Measurements from ENCODE around the gene NSMCE3.

The NSMCE3 gene

GRCh38 chr15:29263289-29263688 lies 6.3 kb downstream of the NSMCE3 start:
- Histone ChIP-seq H3K4me2 (ENCODE audit: low read depth, low read length) (no peak overlapping the region), H3K27ac (ENCODE audit: low read length) (no peak overlapping the region), H3K4me3 (ENCODE audit: low read length) (no peak overlapping the region), H2AFZ (ENCODE audit: low read length) (no peak overlapping the region), H3F3A (ENCODE audit: insufficient read depth, low read length) (no peaks in the 10 kb centered on the region), H3K9ac (ENCODE audit: low read length) (no peak overlapping the region), H3K4me1 (ENCODE audit: low read length) (peaks cover 5% of the 10 kb centered on the region), H3K79me2 (ENCODE audit: low read length) (peaks cover 4% of the 10 kb centered on the region; the same call in 1 of the 2 replicates), H4K20me1 (ENCODE audit: insufficient read depth, low read length) (no peaks in the 10 kb centered on the region), H3K27me3 (replicated peaks; ENCODE audit: insufficient read depth, low read length) (no peaks in the 10 kb centered on the region), H3K9me2 (replicated peaks; ENCODE audit: insufficient read depth, low read length) (no peaks in the 10 kb centered on the region), H3K9me3 (replicated peaks; ENCODE audit: insufficient read depth, low read length) (no peaks in the 10 kb centered on the region), H3K36me3 (replicated peaks; ENCODE audit: insufficient read depth, low read length) (no peaks in the 10 kb centered on the region)
- DNase-seq = no peak
- TF ChIP-seq EZH2phosphoT487 (IDR thresholded peaks at IDR 0.05; ENCODE audit: low read length) (no peak), EZH2 (optimal IDR thresholded peaks at IDR 0.05; ENCODE audit: low read depth, low read length) (no peak)

- 0 out of 2 replicates have a peak, but pooled peaks cover 1% of the 10 kb centered on the region for H3K4me1 ChIP-seq (ENCODE audit: low read length)
- no peak overlapping the region for H3K27ac ChIP-seq (ENCODE audit: low read length)
- H3K27me3 ChIP-seq (replicated peaks; ENCODE audit: insufficient read depth, low read length) = no peaks in the 10 kb centered on the region
- no peaks in the 10 kb centered on the region for H3K9me2 ChIP-seq (replicated peaks; ENCODE audit: insufficient read depth, low read length)
- TF ChIP-seq EZH2 (optimal IDR thresholded peaks at IDR 0.05; ENCODE audit: low read depth, low read length) (no peak), CTCF (IDR thresholded peaks at IDR 0.05; ENCODE audit: low read length) (no peak), EZH2phosphoT487 (IDR thresholded peaks at IDR 0.05; ENCODE audit: low read length) (no peak)
- H3K79me2 ChIP-seq (ENCODE audit: low read length) = peaks cover under 1% of the 10 kb centered on the region; the same call in 1 of the 2 replicates
- no peak overlapping the region for H3K4me2 ChIP-seq (ENCODE audit: low read depth, low read length)
- H4K20me1 ChIP-seq (ENCODE audit: insufficient read depth, low read length) = no peaks in the 10 kb centered on the region
- H3K9ac ChIP-seq (ENCODE audit: low read length) = no peak overlapping the region
- no peak overlapping the region for H2AFZ ChIP-seq (ENCODE audit: low read length)
- H3F3A ChIP-seq (ENCODE audit: insufficient read depth, low read length) = no peaks in the 10 kb centered on the region
- H3K4me3 ChIP-seq (ENCODE audit: low read length) = no peak overlapping the region
- no peak for DNase-seq
- no peaks in the 10 kb centered on the region for H3K9me3 ChIP-seq (replicated peaks; ENCODE audit: insufficient read depth, low read length)
- no peaks in the 10 kb centered on the region for H3K36me3 ChIP-seq (replicated peaks; ENCODE audit: insufficient read depth, low read length)
Measured at GRCh38 chr15:29262738-29263137, 6.9 kb downstream of the NSMCE3 start.

GRCh38 chr15:29260896-29261295 lies 8.7 kb downstream of the NSMCE3 start:
- no peaks in the 10 kb centered on the region for H3K4me1 ChIP-seq (ENCODE audit: low read length)
- H3F3A ChIP-seq (ENCODE audit: insufficient read depth, low read length) = no peaks in the 10 kb centered on the region
- no peaks in the 10 kb centered on the region for H3K27me3 ChIP-seq (replicated peaks; ENCODE audit: insufficient read depth, low read length)
- DNase-seq = no peak
- no peak for TF ChIP-seq CTCF (IDR thresholded peaks at IDR 0.05; ENCODE audit: low read length)
- no peak for TF ChIP-seq EZH2 (optimal IDR thresholded peaks at IDR 0.05; ENCODE audit: low read depth, low read length)
- TF ChIP-seq EZH2phosphoT487 (IDR thresholded peaks at IDR 0.05; ENCODE audit: low read length) = no peak
- H3K9ac ChIP-seq (ENCODE audit: low read length) = no peak overlapping the region
- no peaks in the 10 kb centered on the region for H4K20me1 ChIP-seq (ENCODE audit: insufficient read depth, low read length)
- no peak overlapping the region for H3K27ac ChIP-seq (ENCODE audit: low read length)
- no peak overlapping the region for H3K4me2 ChIP-seq (ENCODE audit: low read depth, low read length)
- no peaks in the 10 kb centered on the region for H3K9me3 ChIP-seq (replicated peaks; ENCODE audit: insufficient read depth, low read length)
- no peak overlapping the region for H2AFZ ChIP-seq (ENCODE audit: low read length)
- H3K4me3 ChIP-seq (ENCODE audit: low read length) = no peak overlapping the region
- H3K9me2 ChIP-seq (replicated peaks; ENCODE audit: insufficient read depth, low read length) = no peaks in the 10 kb centered on the region
- no peaks in the 10 kb centered on the region for H3K36me3 ChIP-seq (replicated peaks; ENCODE audit: insufficient read depth, low read length)
- H3K79me2 ChIP-seq (ENCODE audit: low read length) = no peaks in the 10 kb centered on the region

GRCh38 chr15:29259233-29259632 lies 10.4 kb downstream of the NSMCE3 start:
- Histone ChIP-seq H2AFZ (ENCODE audit: low read length) (no peak overlapping the region), H3K27me3 (replicated peaks; ENCODE audit: insufficient read depth, low read length) (no peaks in the 10 kb centered on the region), H3K9ac (ENCODE audit: low read length) (no peak overlapping the region), H3F3A (ENCODE audit: insufficient read depth, low read length) (no peaks in the 10 kb centered on the region), H3K4me3 (ENCODE audit: low read length) (no peak overlapping the region), H3K36me3 (replicated peaks; ENCODE audit: insufficient read depth, low read length) (no peaks in the 10 kb centered on the region), H3K9me2 (replicated peaks; ENCODE audit: insufficient read depth, low read length) (no peaks in the 10 kb centered on the region), H3K4me2 (ENCODE audit: low read depth, low read length) (no peak overlapping the region), H4K20me1 (ENCODE audit: insufficient read depth, low read length) (no peaks in the 10 kb centered on the region), H3K9me3 (replicated peaks; ENCODE audit: insufficient read depth, low read length) (no peaks in the 10 kb centered on the region), H3K4me1 (ENCODE audit: low read length) (no peaks in the 10 kb centered on the region), H3K79me2 (ENCODE audit: low read length) (no peaks in the 10 kb centered on the region), H3K27ac (ENCODE audit: low read length) (no peak overlapping the region)
- no peak for TF ChIP-seq CTCF (IDR thresholded peaks at IDR 0.05; ENCODE audit: low read length)
- no peak for TF ChIP-seq EZH2 (optimal IDR thresholded peaks at IDR 0.05; ENCODE audit: low read depth, low read length)
- TF ChIP-seq EZH2phosphoT487 (IDR thresholded peaks at IDR 0.05; ENCODE audit: low read length) = no peak
- DNase-seq = no peak
